ENCODE data around the gene CLSTN2.

CLSTN2 gene

GRCh38 chr3:140274429-140274828 lies 339.4 kb downstream of the CLSTN2 start:
- H2BK5ac ChIP-seq (ENCODE audit: low read depth, low read length, poor library complexity, severe bottlenecking) = no peak overlapping the region
- H3K23ac ChIP-seq (ENCODE audit: low read length in 2 of 2) = no peak overlapping the region
- no peaks in the 10 kb centered on the region for H3K9me3 ChIP-seq (ENCODE audit: control insufficient read depth, low read length)
- no peak overlapping the region for H3K4me2 ChIP-seq (ENCODE audit: low read length, poor library complexity, severe bottlenecking)
- H3K14ac ChIP-seq (ENCODE audit: low read length in 2 of 2) = no peak overlapping the region
- no peak overlapping the region for H2AFZ ChIP-seq (ENCODE audit: low read depth, low read length)
- no peaks in the 10 kb centered on the region for H3K79me1 ChIP-seq (replicated peaks; ENCODE audit: low read length, poor library complexity, severe bottlenecking)
- H3K27me3 ChIP-seq (ENCODE audit: control insufficient read depth in 1 of 2, insufficient read depth in 1 of 2, low read length in 2 of 2) = peaks cover 0 to 3% of the 10 kb centered on the region in 2 experiments
- no peak overlapping the region for H2BK120ac ChIP-seq (ENCODE audit: low read depth, low read length)
- no peaks in the 10 kb centered on the region for H3K36me3 ChIP-seq (ENCODE audit: control insufficient read depth in 1 of 2, insufficient read depth in 2 of 2, low read depth in 1 of 2, low read length in 2 of 2)
- H2BK15ac ChIP-seq (ENCODE audit: low read depth, poor library complexity, severe bottlenecking) = no peak overlapping the region
- H3K4ac ChIP-seq (ENCODE audit: low read depth in 1 of 2, low read length in 2 of 2) = no peak overlapping the region
- H3K27ac ChIP-seq (ENCODE audit: low read length, poor library complexity, severe bottlenecking) = no peak overlapping the region
- no peak overlapping the region for H3K9ac ChIP-seq (ENCODE audit: low read length)
- H2BK12ac ChIP-seq (ENCODE audit: low read length in 2 of 2) = no peak overlapping the region
- no peak overlapping the region for H3K18ac ChIP-seq (ENCODE audit: low read depth in 1 of 2, low read length in 2 of 2)
- H2AK5ac ChIP-seq (ENCODE audit: low read length, severe bottlenecking) = no peak overlapping the region
- no peak overlapping the region for H4K8ac ChIP-seq (ENCODE audit: low read length)
- no peak overlapping the region for H4K91ac ChIP-seq (ENCODE audit: low read length)
- no peaks in the 10 kb centered on the region for H3K4me1 ChIP-seq (ENCODE audit: control insufficient read depth, insufficient read depth, low read depth, low read length)
- DNase-seq = no peak
- H3K4me3 ChIP-seq (ENCODE audit: insufficient read depth in 1 of 2, low read depth in 1 of 2, low read length in 2 of 2) = no peak overlapping the region
- 70% methylated on average over 5 of the region's 5 CpGs for WGBS

DNA sequence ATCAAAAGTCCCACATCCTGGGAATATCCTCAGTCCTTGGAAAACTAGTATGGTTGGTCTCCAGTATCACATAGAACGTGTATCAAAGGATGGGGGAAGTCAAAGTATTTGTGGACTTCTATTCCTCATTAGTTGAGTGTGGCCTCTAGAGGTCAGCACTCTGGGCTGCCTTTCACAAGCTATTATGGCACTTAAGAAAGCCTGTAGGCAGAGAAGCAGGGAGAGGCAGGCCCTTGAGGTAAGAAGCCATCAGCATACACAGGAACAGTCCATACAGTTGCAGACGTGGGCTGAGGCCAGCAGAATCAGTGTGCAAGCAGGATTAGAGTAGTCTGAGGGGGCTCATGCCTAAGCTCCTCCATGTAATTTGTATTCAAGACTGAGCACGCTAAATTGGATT lies 341.7 kb downstream of the CLSTN2 start:
- DNase-seq = no peak
- H3K4ac ChIP-seq (ENCODE audit: low read depth in 1 of 2, low read length in 2 of 2) = no peak overlapping the region
- H3K23ac ChIP-seq (ENCODE audit: low read length in 2 of 2) = no peak overlapping the region
- H3K79me1 ChIP-seq (replicated peaks; ENCODE audit: low read length, poor library complexity, severe bottlenecking) = peaks cover 3% of the 10 kb centered on the region
- no peak overlapping the region for H2AFZ ChIP-seq (ENCODE audit: low read depth, low read length)
- H3K27me3 ChIP-seq (ENCODE audit: control insufficient read depth in 1 of 2, insufficient read depth in 1 of 2, low read length in 2 of 2) = peaks cover 5 to 11% of the 10 kb centered on the region in 2 experiments
- no peak overlapping the region for H3K18ac ChIP-seq (ENCODE audit: low read depth in 1 of 2, low read length in 2 of 2)
- no peak overlapping the region for H3K27ac ChIP-seq (ENCODE audit: low read length, poor library complexity, severe bottlenecking)
- no peaks in the 10 kb centered on the region for H3K4me1 ChIP-seq (ENCODE audit: control insufficient read depth, insufficient read depth, low read depth, low read length)
- no peaks in the 10 kb centered on the region for H3K9me3 ChIP-seq (ENCODE audit: control insufficient read depth, low read length)
- H3K4me3 ChIP-seq (ENCODE audit: insufficient read depth in 1 of 2, low read depth in 1 of 2, low read length in 2 of 2) = no peak overlapping the region
- H2BK5ac ChIP-seq (ENCODE audit: low read depth, low read length, poor library complexity, severe bottlenecking) = no peak overlapping the region
- no peak overlapping the region for H3K9ac ChIP-seq (ENCODE audit: low read length)
- no peak overlapping the region for H3K4me2 ChIP-seq (ENCODE audit: low read length, poor library complexity, severe bottlenecking)
- H4K91ac ChIP-seq (ENCODE audit: low read length) = no peak overlapping the region
- H3K36me3 ChIP-seq (ENCODE audit: control insufficient read depth in 1 of 2, insufficient read depth in 2 of 2, low read depth in 1 of 2, low read length in 2 of 2) = no peaks in the 10 kb centered on the region
- H3K14ac ChIP-seq (ENCODE audit: low read length in 2 of 2) = no peak overlapping the region
- 28% methylated on average over 3 of the region's 3 CpGs for WGBS
- H2BK12ac ChIP-seq (ENCODE audit: low read length in 2 of 2) = no peak overlapping the region
- no peak overlapping the region for H2BK120ac ChIP-seq (ENCODE audit: low read depth, low read length)
- no peak overlapping the region for H4K8ac ChIP-seq (ENCODE audit: low read length)
- no peak overlapping the region for H2AK5ac ChIP-seq (ENCODE audit: low read length, severe bottlenecking)
- H2BK15ac ChIP-seq (ENCODE audit: low read depth, poor library complexity, severe bottlenecking) = no peak overlapping the region

DNA sequence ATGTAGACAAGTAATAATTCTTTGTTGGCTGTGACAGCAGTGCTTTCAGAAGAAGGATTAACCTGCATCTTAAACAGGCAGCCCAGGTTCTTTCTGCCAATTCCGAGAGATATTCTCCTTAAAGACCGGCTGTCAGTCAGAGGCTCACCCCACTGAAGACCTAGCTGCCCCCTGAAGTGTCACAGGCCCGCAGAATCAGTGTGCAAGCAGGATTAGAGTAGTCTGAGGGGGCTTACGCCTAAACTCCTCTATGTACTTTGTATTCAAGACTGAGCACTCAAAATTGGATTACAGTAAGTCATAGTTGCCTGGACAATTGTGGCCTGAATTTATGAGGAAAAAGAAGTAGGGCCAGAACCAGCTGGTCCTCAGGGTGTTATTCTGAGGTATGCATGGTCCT lies 342.9 kb downstream of the CLSTN2 start:
- no peak overlapping the region for H4K91ac ChIP-seq (ENCODE audit: low read length)
- H3K4me1 ChIP-seq (ENCODE audit: control insufficient read depth, insufficient read depth, low read depth, low read length) = no peaks in the 10 kb centered on the region
- no peak overlapping the region for H2BK15ac ChIP-seq (ENCODE audit: low read depth, poor library complexity, severe bottlenecking)
- H3K36me3 ChIP-seq (ENCODE audit: control insufficient read depth in 1 of 2, insufficient read depth in 2 of 2, low read depth in 1 of 2, low read length in 2 of 2) = no peaks in the 10 kb centered on the region
- H3K4me2 ChIP-seq (ENCODE audit: low read length, poor library complexity, severe bottlenecking) = no peak overlapping the region
- H3K79me1 ChIP-seq (replicated peaks; ENCODE audit: low read length, poor library complexity, severe bottlenecking) = peaks cover 3% of the 10 kb centered on the region
- no peak overlapping the region for H3K23ac ChIP-seq (ENCODE audit: low read length in 2 of 2)
- no peak overlapping the region for H2AK5ac ChIP-seq (ENCODE audit: low read length, severe bottlenecking)
- DNase-seq = no peak
- H3K27me3 ChIP-seq (ENCODE audit: control insufficient read depth in 1 of 2, insufficient read depth in 1 of 2, low read length in 2 of 2) = peaks cover 5 to 11% of the 10 kb centered on the region in 2 experiments
- H4K8ac ChIP-seq (ENCODE audit: low read length) = no peak overlapping the region
- H3K4me3 ChIP-seq (ENCODE audit: insufficient read depth in 1 of 2, low read depth in 1 of 2, low read length in 2 of 2) = no peak overlapping the region
- no peak overlapping the region for H3K14ac ChIP-seq (ENCODE audit: low read length in 2 of 2)
- no peak overlapping the region for H3K18ac ChIP-seq (ENCODE audit: low read depth in 1 of 2, low read length in 2 of 2)
- no peak overlapping the region for H2BK5ac ChIP-seq (ENCODE audit: low read depth, low read length, poor library complexity, severe bottlenecking)
- no peak overlapping the region for H3K9ac ChIP-seq (ENCODE audit: low read length)
- no peak overlapping the region for H2AFZ ChIP-seq (ENCODE audit: low read depth, low read length)
- no peak overlapping the region for H2BK120ac ChIP-seq (ENCODE audit: low read depth, low read length)
- no peak overlapping the region for H2BK12ac ChIP-seq (ENCODE audit: low read length in 2 of 2)
- WGBS = 74% methylated on average over 2 of the region's 4 CpGs
- H3K27ac ChIP-seq (ENCODE audit: low read length, poor library complexity, severe bottlenecking) = no peak overlapping the region
- no peaks in the 10 kb centered on the region for H3K9me3 ChIP-seq (ENCODE audit: control insufficient read depth, low read length)
- H3K4ac ChIP-seq (ENCODE audit: low read depth in 1 of 2, low read length in 2 of 2) = no peak overlapping the region

DNA sequence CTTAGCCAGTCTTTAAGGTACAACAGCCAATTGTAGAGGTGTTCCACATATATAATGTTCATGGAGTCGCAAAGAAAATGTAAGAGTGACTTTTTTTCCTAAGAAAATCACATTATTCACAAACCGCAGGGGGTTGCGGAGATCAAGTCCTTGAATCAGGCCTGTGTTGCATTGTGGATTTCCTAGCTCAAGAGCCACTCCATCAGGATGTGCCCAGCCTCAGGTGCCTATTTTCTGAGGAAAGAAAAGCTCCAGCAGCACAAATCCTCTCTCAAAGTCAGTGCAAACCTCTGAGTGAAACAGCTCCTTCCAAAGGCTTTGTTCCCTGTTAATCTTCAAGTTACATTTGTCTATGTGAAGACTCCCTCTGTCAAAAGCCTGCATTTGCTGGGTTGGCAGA lies 349.4 kb downstream of the CLSTN2 start:
- no peak overlapping the region for H3K27ac ChIP-seq (ENCODE audit: low read length, poor library complexity, severe bottlenecking)
- H3K18ac ChIP-seq (ENCODE audit: low read depth in 1 of 2, low read length in 2 of 2) = no peak overlapping the region
- DNase-seq = no peak
- H3K4me3 ChIP-seq (ENCODE audit: insufficient read depth in 1 of 2, low read depth in 1 of 2, low read length in 2 of 2) = no peak overlapping the region
- peaks cover 6% of the 10 kb centered on the region for H3K79me1 ChIP-seq (replicated peaks; ENCODE audit: low read length, poor library complexity, severe bottlenecking)
- H2BK15ac ChIP-seq (ENCODE audit: low read depth, poor library complexity, severe bottlenecking) = no peak overlapping the region
- no peaks in the 10 kb centered on the region for H3K36me3 ChIP-seq (ENCODE audit: control insufficient read depth in 1 of 2, insufficient read depth in 2 of 2, low read depth in 1 of 2, low read length in 2 of 2)
- H2BK5ac ChIP-seq (ENCODE audit: low read depth, low read length, poor library complexity, severe bottlenecking) = no peak overlapping the region
- H3K4me2 ChIP-seq (ENCODE audit: low read length, poor library complexity, severe bottlenecking) = no peak overlapping the region
- peaks cover 3% of the 10 kb centered on the region for H3K4me1 ChIP-seq (ENCODE audit: control insufficient read depth, insufficient read depth, low read depth, low read length)
- 79% methylated on average over 3 of the region's 3 CpGs for WGBS
- H2AFZ ChIP-seq (ENCODE audit: low read depth, low read length) = no peak overlapping the region
- H4K8ac ChIP-seq (ENCODE audit: low read length) = no peak overlapping the region
- no peak overlapping the region for H2BK120ac ChIP-seq (ENCODE audit: low read depth, low read length)
- H2AK5ac ChIP-seq (ENCODE audit: low read length, severe bottlenecking) = no peak overlapping the region
- H3K23ac ChIP-seq (ENCODE audit: low read length in 2 of 2) = no peak overlapping the region
- no peak overlapping the region for H3K9ac ChIP-seq (ENCODE audit: low read length)
- H3K27me3 ChIP-seq (ENCODE audit: control insufficient read depth in 1 of 2, insufficient read depth in 1 of 2, low read length in 2 of 2) = peaks cover 20 to 25% of the 10 kb centered on the region in 2 experiments
- no peak overlapping the region for H3K14ac ChIP-seq (ENCODE audit: low read length in 2 of 2)
- no peak overlapping the region for H2BK12ac ChIP-seq (ENCODE audit: low read length in 2 of 2)
- no peak overlapping the region for H4K91ac ChIP-seq (ENCODE audit: low read length)
- no peak overlapping the region for H3K4ac ChIP-seq (ENCODE audit: low read depth in 1 of 2, low read length in 2 of 2)
- H3K9me3 ChIP-seq (ENCODE audit: control insufficient read depth, low read length) = no peaks in the 10 kb centered on the region
